SKM-1 (cell line): ENCODE data around the gene MYCN.

ENCODE experiments used
- DNase-seq: peaks from one replicate; lab custom pipeline; 2025; ENCODE audit not compliant: unreplicated experiment; lab: John Stamatoyannopoulos, UW

The MYCN gene

DNA sequence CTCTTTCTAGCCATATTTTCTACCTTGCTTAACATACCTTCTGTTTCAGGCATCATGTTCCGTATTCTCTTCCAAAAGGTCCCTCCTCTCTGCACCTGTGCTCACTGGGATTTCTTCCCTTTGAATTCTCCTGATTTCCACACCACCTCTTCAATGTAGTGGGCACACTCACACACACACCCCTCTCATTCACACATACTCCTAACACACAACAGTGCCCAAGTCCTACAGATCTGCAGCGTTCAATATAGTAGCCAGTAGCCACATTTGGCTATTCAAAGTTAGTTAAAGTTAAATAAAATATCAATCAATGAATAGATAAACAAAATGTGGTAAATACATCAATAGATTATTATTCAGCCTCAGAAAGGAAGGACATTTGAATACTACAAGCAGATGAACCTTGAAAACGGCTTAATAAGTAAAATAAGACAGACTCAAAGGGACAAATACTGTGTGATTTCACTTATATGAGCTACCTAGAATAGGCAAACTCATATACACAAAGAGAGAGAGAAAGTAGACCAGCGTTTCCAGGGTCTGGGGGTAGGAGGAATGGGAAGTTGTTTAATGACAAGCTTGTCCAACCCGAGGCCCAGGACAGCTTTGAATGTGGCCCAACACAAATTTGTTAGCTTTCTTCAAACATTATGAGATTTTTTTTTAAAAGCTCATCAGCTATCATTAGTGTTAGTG is 34.4 kb downstream of the MYCN start:
- no peak for DNase-seq

DNA sequence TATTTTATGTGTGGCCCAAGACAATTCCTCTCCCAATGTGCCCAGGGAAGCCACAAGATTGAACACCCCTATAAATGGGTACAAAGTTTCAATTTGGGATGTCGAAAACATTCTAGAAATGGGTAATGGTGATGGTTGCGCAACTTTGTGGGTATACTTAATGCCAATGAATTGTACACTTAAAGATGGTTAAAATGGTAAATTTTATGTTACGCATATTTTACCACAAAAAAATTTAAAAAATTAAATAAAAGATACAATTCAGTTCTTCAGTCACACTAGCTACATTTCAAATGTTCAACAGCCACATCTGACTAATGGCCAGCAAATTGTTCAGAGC is 34.9 kb downstream of the MYCN start:
- DNase-seq: no peak

GRCh38 chr2:15975676-15976075 is 35.3 kb downstream of the MYCN start:
- no peak for DNase-seq

- no peak for DNase-seq
Measured at GRCh38 chr2:15976354-15976753, 36.0 kb downstream of the MYCN start.

DNA sequence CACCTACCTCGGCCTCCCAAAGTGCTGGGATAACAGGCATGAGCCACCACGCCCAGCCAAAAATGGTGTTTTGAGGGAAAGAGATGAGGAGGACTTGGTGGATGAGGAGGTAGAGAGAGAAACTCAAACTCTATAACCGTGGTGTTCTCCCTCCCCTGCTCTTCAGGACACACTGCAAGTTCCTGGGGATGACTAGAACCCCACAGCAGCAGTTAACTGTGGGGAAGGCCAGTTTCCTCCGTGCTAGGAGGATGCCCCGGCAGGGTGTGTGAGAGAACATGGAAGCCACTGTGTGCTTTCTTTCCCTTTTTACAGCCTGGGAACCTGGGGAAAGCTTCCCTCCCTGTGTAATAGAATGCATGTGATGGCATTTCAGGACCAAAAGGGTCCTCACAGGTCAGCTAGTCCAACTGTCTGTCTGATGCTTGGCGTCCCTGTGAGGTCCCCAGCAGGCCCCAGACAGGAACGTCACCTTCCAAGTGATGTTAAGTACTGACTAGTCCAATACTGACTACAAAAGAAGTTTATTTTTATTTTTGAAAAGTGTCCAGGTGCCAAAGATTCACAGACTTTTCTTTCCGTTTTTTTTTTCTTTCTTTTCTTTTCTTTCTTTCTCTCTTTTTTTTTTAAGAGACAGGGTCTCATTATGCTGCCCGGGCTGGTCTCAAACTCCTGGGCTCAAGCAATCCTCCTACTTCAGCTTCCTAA is 38.9 kb downstream of the MYCN start:
- no peak for DNase-seq

DNA sequence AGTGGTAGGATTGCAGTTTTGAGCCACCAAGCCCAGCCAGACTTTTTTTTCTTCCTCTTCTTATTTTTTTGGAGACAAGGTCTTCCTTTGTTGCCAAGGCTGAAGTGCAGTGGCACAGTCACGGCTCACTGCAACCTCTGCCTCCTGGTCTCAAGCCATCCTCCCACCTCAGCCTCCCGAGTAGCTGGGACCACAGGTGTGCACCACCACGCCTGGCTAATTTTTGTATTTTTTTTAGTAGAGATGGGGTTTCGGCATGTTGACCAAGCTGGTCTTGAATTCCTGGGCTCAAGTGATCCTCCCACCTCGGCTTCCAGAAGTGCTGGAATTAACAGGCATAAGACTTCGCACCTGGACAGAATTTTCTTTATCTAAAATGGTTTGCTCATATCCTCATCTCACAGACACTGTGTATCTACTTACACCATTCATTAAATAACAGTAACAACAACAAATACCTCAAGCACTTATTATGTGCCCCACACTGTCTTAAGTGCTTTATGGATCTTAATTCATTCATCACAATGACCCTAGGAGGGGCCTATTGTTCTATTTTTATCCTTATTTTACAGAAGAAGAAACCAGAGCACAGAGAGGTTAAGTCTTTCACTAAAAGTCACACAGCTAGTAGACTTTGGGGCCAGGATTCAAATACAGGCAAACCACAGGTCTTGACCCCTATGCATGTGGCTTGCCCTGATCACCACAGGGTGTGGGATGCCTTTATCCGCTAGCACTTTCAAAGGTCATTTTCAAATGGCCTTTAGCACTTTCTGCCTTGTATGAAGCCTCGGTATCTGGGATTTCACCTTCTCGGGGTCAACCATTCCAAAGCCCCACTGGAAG is 39.6 kb downstream of the MYCN start:
- DNase-seq: no peak

GRCh38 chr2:15980605-15981098 is 40.3 kb downstream of the MYCN start:
- DNase-seq: no peak

GRCh38 chr2:15981646-15982045 is 41.3 kb downstream of the MYCN start:
- no peak for DNase-seq

- DNase-seq: no peak
Measured at GRCh38 chr2:15982285-15983044, 42.1 kb downstream of the MYCN start.

- no peak for DNase-seq
Measured at GRCh38 chr2:15983496-15983895, 43.1 kb downstream of the MYCN start.

DNA sequence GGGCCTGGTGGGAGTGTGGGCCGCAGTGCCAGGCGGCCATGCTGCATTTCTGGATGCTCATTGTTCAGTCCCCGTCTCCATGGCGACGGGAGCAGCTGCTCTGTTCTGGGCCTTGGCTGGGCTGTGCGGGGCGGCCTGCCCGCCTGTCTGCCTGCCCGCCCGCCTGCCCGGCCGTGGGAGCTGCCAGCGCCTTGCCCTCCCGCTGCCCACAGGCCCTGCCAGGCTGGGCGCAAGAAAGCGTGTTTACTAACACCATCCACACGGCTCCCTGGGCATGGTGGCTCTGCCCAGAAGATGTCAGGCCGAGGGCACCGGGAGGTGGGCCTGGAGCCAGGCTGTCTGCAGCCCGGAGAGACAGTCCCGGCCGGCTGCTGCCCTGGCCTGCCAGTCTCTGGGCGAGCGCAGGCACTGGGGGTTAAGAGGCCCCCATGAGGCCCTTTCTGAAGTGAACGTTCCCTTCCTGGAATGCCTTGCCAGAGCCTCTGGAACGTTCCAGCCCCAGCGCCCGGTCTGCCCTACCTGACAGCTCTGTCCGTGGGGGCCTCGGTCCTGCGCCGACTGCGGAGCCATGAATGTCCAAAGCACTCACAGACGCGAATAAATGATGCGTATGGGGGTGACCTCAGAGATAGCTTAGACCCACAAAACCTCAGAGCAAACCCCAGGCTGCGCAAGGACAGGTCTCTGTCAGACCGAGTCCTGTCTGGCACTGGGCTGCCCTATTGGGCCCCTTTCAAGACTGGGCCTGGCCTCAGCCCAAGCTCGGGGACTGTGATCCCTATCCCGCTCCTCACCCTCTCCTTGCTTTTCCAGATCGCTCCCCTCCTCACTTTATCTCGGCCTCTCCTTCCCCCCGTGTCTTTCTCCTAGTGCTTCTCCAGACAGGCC is 44.3 kb downstream of the MYCN start:
- no peak for DNase-seq

DNA sequence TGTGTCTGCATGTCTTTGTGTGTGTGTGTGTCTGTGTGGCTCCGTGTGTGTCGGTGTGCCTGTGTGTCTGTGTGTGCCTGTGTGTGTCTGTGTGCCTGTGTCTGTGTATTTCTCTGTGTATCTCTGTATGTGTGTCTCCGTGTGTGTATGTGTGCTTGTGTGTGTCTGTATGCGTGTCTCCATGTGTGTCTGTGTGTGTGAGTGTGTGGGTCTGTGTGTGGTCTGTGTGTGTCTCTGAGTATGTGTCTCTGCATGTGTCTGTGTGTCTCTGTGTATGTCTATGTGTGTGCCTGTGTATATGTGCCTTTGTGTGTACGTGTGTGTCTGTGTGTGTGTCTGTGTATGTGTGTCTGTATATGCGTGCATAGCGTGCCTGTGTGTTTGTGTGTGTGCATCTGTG is 45.2 kb downstream of the MYCN start:
- DNase-seq: no peak

- DNase-seq: no peak
Measured at GRCh38 chr2:15986068-15986560, 45.8 kb downstream of the MYCN start.

- no peak for DNase-seq
Measured at GRCh38 chr2:15986644-15987043, 46.3 kb downstream of the MYCN start.

DNA sequence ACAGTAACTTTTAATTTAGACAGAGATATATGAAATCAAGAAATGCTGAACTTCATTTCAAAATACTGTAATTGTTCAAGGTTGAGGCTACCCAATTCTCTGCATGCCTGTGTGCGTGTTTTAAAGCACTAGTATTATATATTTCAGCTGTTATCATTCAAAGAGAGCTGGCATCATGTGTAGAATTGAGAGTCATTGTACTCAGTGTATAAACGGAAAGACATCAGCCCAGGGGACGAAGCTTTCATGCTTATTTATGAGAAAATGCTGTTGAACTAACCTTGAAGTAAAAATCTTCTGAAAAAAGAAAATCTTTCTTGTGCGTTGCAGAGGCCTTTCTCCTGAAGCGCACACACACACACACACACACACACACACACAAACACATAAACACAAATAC is 48.4 kb downstream of the MYCN start:
- no peak for DNase-seq

- no peak for DNase-seq
Measured at GRCh38 chr2:15989559-15989958, 49.2 kb downstream of the MYCN start.

- DNase-seq: no peak
Measured at GRCh38 chr2:15990151-15991101, 50.1 kb downstream of the MYCN start.

DNA sequence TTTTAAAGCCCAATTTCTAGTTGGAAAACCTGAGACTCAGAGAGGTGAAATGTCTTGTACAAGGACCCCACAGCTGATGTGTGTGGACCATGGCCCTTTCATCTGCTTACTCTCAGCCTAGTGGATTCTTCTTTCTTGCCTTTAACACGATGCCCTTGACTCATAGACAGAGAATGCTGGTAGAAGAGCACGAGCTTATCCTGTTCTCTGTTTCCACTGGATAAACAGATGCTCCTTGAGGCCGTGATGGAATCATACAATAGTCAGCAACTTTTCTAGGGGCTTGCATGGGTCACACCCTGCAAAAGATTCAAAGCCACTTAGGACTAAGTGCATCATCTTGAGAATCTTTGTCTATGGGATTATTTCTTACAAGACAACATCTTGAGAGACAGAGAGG is 50.9 kb downstream of the MYCN start:
- DNase-seq: no peak
